Keratinocyte (primary cell): Measurements from ENCODE around the gene KLHL22. TPM values are rescaled to one million over a fixed set of nuclear protein-coding genes. Genes with fewer than 3 reads are reported as not detected.
A peak's percentile ranks its signal among the peaks of the same experiment; 100 is the strongest.

ENCODE experiments used
- DNase-seq: peaks from one replicate; pipeline ENCODE4 v3.0.0-alpha.2; 2011; ENCODE audit warnings: low read depth, missing footprints, low spot score
- FAIRE-seq: peaks from 2 replicates; lab custom pipeline; 2011; peaks lifted over from hg19 to GRCh38; lab: Jason Lieb, UNC
- H2AFZ ChIP-seq: 2 replicates; pipeline ENCODE4 v1.6.0; 2012; ENCODE audit warnings: low read length, control low read depth, inconsistent platforms; ENCODE audit not compliant: control insufficient read depth
- H3K27ac ChIP-seq: 2 replicates; pipeline ENCODE4 v1.5.1; 2011; ENCODE audit warnings: low read length; ENCODE audit not compliant: control insufficient read depth, insufficient read depth
- H3K27me3 ChIP-seq: 3 replicates; pipeline ENCODE4 v1.6.0; 2011; ENCODE audit warnings: low read length; ENCODE audit not compliant: control insufficient read depth, insufficient read depth; ENCODE audit errors: extremely low read depth
- H3K36me3 ChIP-seq, 2 experiments: 2 replicates in 1 of 2; 3 replicates in 1 of 2; pipeline ENCODE4 v1.5.1; 2011; ENCODE audit warnings: low read length in 2 of 2, mild to moderate bottlenecking in 1 of 2; ENCODE audit not compliant: control insufficient read depth in 2 of 2, insufficient read depth in 2 of 2; ENCODE audit errors: extremely low read depth in 1 of 2
- H3K4me1 ChIP-seq: 3 replicates; pipeline ENCODE4 v1.5.1; 2011; ENCODE audit warnings: low read length; ENCODE audit not compliant: control insufficient read depth, insufficient read depth; ENCODE audit errors: extremely low read depth
- H3K4me2 ChIP-seq: 3 replicates; pipeline ENCODE4 v1.6.0; 2011; ENCODE audit warnings: low read depth, low read length; ENCODE audit not compliant: control insufficient read depth, insufficient read depth; ENCODE audit errors: extremely low read depth
- H3K4me3 ChIP-seq, 3 experiments: fragments of 200-600 bp in 1 of 3; sonication (generic) in 1 of 3; 2 replicates in 2 of 3; 3 replicates in 1 of 3; pipeline ENCODE4 v1.5.1; 2011 to 2016; ENCODE audit warnings: low read length in 3 of 3, mild to moderate bottlenecking in 3 of 3, control low read depth in 2 of 3, inconsistent platforms in 1 of 3, low read depth in 1 of 3, mixed read lengths in 1 of 3, mixed run types in 1 of 3, moderate library complexity in 1 of 3; ENCODE audit not compliant: control insufficient read depth in 2 of 3, insufficient read depth in 2 of 3; ENCODE audit errors: extremely low read depth in 1 of 3
- H3K79me2 ChIP-seq: 2 replicates; pipeline ENCODE4 v1.6.0; 2012; ENCODE audit warnings: low read length; ENCODE audit not compliant: control insufficient read depth, insufficient read depth
- H3K9ac ChIP-seq: 3 replicates; pipeline ENCODE4 v1.6.0; 2011; ENCODE audit warnings: low read length; ENCODE audit not compliant: control insufficient read depth, insufficient read depth; ENCODE audit errors: extremely low read depth
- H3K9me1 ChIP-seq: 3 replicates; pipeline ENCODE4 v1.6.0; 2011; ENCODE audit warnings: low read length; ENCODE audit not compliant: control insufficient read depth, insufficient read depth; ENCODE audit errors: extremely low read depth
- H3K9me3 ChIP-seq: 2 replicates; pipeline ENCODE4 v1.5.1; 2012; ENCODE audit warnings: low read depth, low read length; ENCODE audit not compliant: control insufficient read depth
- H4K20me1 ChIP-seq: 3 replicates; pipeline ENCODE4 v1.6.0; 2011; ENCODE audit warnings: low read length; ENCODE audit not compliant: control insufficient read depth, insufficient read depth; ENCODE audit errors: extremely low read depth
- EZH2 ChIP-seq: IDR thresholded peaks from one replicate; pipeline ENCODE4 v1.6.1; 2012; ENCODE audit warnings: inconsistent platforms, mild to moderate bottlenecking, low read length, moderate library complexity
- dilution Hi-C: fragments of 300-500 bp; cut with MboI; formaldehyde crosslinking; loops from one replicate; pipeline ENCODE4 v1.7.0; 2020; ENCODE audit warnings: low sequenced_read_pairs; ENCODE audit not compliant: extremely low pct_ligation_motif_present
- polyA plus RNA-seq, 5 experiments: library from polyadenylated mRNA; depleted of rRNA in 3 of 5; stranded (reverse) in 3 of 5; stranded (forward) in 1 of 5; unstranded in 1 of 5; fragments of >200 nt; gene quantifications; 1 replicate in 1 of 5; 2 replicates in 3 of 5; 3 replicates in 1 of 5; pipeline versions ENCODE4 v1.2.1 to v1.2.3, GENCODE V29; 2011 to 2012; ENCODE audit warnings: missing spikeins in 2 of 5, low read depth in 1 of 5, low replicate concordance in 1 of 5
- TF ChIP-seq, protein P1 (sequence below), 3 experiments: IDR thresholded peaks in 1 of 3; conservative IDR thresholded peaks in 1 of 3; optimal IDR thresholded peaks in 1 of 3; 2 replicates in 2 of 3; 3 replicates in 1 of 3; pipeline versions ENCODE3 to v1.5.1; 2011; ENCODE audit warnings: low read length in 3 of 3, mild to moderate bottlenecking in 3 of 3, moderate library complexity in 2 of 3, control low read depth in 1 of 3, inconsistent platforms in 1 of 3; ENCODE audit not compliant: insufficient read depth in 2 of 3; ENCODE audit errors: extremely low read depth in 1 of 3

KLHL22 gene
- polyA plus RNA-seq, 1 donor (not counting 4 experiments of a cell fraction or from before 2014, with no cell fraction given): 9.3 TPM

DNA sequence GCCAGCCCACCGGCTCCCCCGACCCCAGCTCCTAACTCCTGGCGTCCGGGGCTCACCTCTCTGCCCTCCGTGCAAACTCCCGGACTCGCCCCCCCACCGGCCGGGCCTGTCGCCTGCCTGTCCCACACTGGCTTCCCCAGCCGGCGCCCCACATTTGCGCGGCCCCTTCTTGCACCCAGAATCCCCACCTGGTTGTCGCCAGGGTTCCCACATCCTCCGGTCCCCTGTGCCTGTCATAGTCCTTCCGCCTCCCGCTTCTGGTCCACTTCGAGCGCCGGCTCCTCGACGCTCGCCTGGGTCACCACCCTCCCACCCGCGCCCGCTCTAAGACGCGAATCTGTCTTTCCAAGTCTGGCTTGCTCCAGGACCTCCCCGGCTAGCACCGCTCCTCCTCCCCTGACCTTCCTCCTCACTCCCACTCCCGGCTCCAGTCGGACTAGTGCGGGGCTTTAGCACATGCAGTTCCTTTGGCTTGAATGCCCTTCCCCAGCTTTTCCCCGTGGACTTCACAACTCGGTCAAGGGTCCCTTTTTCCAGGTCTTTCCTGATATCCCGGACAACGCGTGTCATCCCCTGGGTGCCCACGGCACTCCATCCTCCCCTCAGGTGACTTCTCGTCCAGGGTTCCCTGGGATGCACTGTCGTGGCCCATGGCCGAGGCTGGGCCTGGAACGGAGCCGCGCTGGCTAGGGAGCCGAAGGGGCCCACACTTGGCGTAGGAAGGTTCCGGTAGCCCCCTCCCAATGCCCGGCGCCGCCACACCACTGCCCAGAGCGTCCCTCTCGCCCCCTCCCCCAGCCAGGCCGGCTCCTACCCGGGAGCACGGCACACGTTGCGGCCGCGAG is 58.6 kb downstream of the KLHL22 start:
- dilution Hi-C loops: no loop called here
- FAIRE-seq (no peak), DNase-seq (no peak)
- no peak overlapping the region for H3K27ac ChIP-seq
- peaks cover 6% of the 10 kb centered on the region for H4K20me1 ChIP-seq
- no peak overlapping the region for H2AFZ ChIP-seq
- H3K4me1 ChIP-seq: peaks cover 9% of the 10 kb centered on the region
- H3K79me2 ChIP-seq: no peaks in the 10 kb centered on the region
- no peaks in the 10 kb centered on the region for H3K9me3 ChIP-seq
- no peaks in the 10 kb centered on the region for H3K9me1 ChIP-seq
- peak overlapping the region in 1 of 3 experiments; percentile 37 for H3K4me3 ChIP-seq
- H3K27me3 ChIP-seq: peaks cover 69% of the 10 kb centered on the region
- H3K4me2 ChIP-seq: peak overlapping the region; percentile 51
- TF ChIP-seq EZH2: peak; percentile 99
- TF ChIP-seq, protein P1, sequence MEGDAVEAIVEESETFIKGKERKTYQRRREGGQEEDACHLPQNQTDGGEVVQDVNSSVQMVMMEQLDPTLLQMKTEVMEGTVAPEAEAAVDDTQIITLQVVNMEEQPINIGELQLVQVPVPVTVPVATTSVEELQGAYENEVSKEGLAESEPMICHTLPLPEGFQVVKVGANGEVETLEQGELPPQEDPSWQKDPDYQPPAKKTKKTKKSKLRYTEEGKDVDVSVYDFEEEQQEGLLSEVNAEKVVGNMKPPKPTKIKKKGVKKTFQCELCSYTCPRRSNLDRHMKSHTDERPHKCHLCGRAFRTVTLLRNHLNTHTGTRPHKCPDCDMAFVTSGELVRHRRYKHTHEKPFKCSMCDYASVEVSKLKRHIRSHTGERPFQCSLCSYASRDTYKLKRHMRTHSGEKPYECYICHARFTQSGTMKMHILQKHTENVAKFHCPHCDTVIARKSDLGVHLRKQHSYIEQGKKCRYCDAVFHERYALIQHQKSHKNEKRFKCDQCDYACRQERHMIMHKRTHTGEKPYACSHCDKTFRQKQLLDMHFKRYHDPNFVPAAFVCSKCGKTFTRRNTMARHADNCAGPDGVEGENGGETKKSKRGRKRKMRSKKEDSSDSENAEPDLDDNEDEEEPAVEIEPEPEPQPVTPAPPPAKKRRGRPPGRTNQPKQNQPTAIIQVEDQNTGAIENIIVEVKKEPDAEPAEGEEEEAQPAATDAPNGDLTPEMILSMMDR (optimal IDR thresholded peaks at IDR 0.05 in 1 of 3, IDR thresholded peaks at IDR 0.05 in 1 of 3, conservative IDR thresholded peaks at IDR 0.05 in 1 of 3; ENCODE audit: extremely low read depth in 1 of 3, insufficient read depth in 2 of 3, low read length in 3 of 3): no peak
- no peaks in the 10 kb centered on the region for H3K36me3 ChIP-seq
- no peak overlapping the region for H3K9ac ChIP-seq

DNA sequence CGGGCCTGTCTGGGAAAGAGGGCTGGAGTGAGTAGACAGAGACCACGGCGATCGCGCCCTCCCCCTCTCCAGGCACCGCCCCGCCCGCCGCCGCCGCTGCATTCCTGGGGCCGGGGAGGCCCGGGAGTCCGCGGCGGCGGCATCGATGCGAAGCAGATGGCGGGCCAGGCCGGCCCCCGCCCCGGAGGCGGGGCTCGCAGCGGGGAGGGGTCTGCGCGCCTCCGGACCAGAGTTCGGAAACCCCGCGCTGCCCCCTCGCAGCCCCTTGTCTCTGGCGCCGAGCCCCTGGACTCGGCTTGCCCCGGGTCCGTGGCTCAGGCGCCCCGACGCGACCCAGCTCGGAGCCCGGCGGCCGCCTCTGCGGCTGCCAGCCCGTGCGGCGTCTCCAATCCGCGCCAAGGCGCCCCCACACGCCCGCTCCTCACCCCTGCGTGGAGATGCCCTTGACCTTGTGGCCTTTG is 59.3 kb downstream of the KLHL22 start:
- Histone ChIP-seq H3K79me2 (no peaks in the 10 kb centered on the region), H3K27me3 (peaks cover 75% of the 10 kb centered on the region), H3K4me3 (peak overlapping the region in 1 of 3 experiments; percentile 37), H4K20me1 (peaks cover 6% of the 10 kb centered on the region), H3K27ac (no peak overlapping the region), H3K4me1 (peaks cover 9% of the 10 kb centered on the region), H3K36me3 (no peaks in the 10 kb centered on the region), H3K9me3 (no peaks in the 10 kb centered on the region), H3K9ac (no peak overlapping the region), H3K9me1 (no peaks in the 10 kb centered on the region), H3K4me2 (peak overlapping the region; percentile 51), H2AFZ (no peak overlapping the region)
- no peak for DNase-seq
- dilution Hi-C loops: no loop called here
- no peak for TF ChIP-seq EZH2
- TF ChIP-seq, protein P1 (optimal IDR thresholded peaks at IDR 0.05 in 1 of 3, IDR thresholded peaks at IDR 0.05 in 1 of 3, conservative IDR thresholded peaks at IDR 0.05 in 1 of 3; ENCODE audit: extremely low read depth in 1 of 3, insufficient read depth in 2 of 3, low read length in 3 of 3): no peak
- no peak for FAIRE-seq
